AG04450 (cell line): Measurements from ENCODE around the gene MSH4. TPM values are rescaled to one million over a fixed set of nuclear protein-coding genes. Genes with fewer than 3 reads are reported as not detected.

Experiments
- CTCF ChIA-PET: fragments of 300-600, 350-600 bp; formaldehyde crosslinking; extraction: SDS; loops from one replicate; lab custom pipeline; 2022; ENCODE audit warnings: antibody characterized with exemption, inconsistent platforms; lab: Charles Lee
- POLR2A ChIA-PET: fragments of 350-600 bp; formaldehyde crosslinking; extraction: SDS; loops from one replicate; lab custom pipeline; 2021; ENCODE audit warnings: antibody characterized with exemption, inconsistent platforms; lab: Yijun Ruan, JAX
- DNase-seq: peaks from one replicate; pipeline ENCODE4 v3.0.0-alpha.2; 2011; ENCODE audit warnings: low read depth, low spot score
- H3K27ac ChIP-seq: one replicate; pipeline ENCODE4 v1.5.1; 2012; ENCODE audit warnings: low read depth, low read length, control low read depth
- H3K27me3 ChIP-seq: one replicate; pipeline ENCODE4 v1.6.0; 2012; ENCODE audit warnings: low read length; ENCODE audit not compliant: control insufficient read depth, insufficient read depth
- H3K4me3 ChIP-seq: 2 replicates; pipeline ENCODE4 v1.5.1; 2011; ENCODE audit warnings: mild to moderate bottlenecking, low read depth, low read length, control low read depth
- H3K9me3 ChIP-seq: 2 replicates; pipeline ENCODE4 v1.5.1; 2012; ENCODE audit warnings: low read length; ENCODE audit not compliant: control insufficient read depth, insufficient read depth
- CTCF ChIP-seq: IDR thresholded peaks from 2 replicates; pipeline ENCODE4 v1.5.1; 2011; ENCODE audit warnings: low read depth, low read length, control low read depth, inconsistent platforms
- polyA plus RNA-seq: library from polyadenylated mRNA; depleted of rRNA; stranded (reverse); fragments of >200 nt; gene quantifications from 2 replicates; pipeline ENCODE4 v1.2.3, GENCODE V29; 2011; rRNA removed
- small RNA-seq: library from RNA; depleted of rRNA; stranded (forward); fragments of <200 nt; gene quantifications from one replicate; pipeline ENCODE3, GENCODE V24; 2012; ENCODE audit warnings: low read depth; ENCODE audit not compliant: insufficient read length

Gene MSH4
- polyA plus RNA-seq, 1 experiment = 0.04 TPM

- Histone ChIP-seq H3K27ac (no peak overlapping the region), H3K4me3 (no peak overlapping the region), H3K9me3 (no peaks in the 10 kb centered on the region), H3K27me3 (peaks cover 3% of the 10 kb centered on the region)
- no peak for DNase-seq
- CTCF ChIA-PET = no interaction called here
- TF ChIP-seq CTCF = no peak
- POLR2A ChIA-PET = no interaction called here
These were observed 156.8 kb downstream of the MSH4 start for GRCh38 chr1:75953461-75953860.

- no peak for TF ChIP-seq CTCF
- no peaks in the 10 kb centered on the region for H3K9me3 ChIP-seq
- H3K4me3 ChIP-seq = no peak overlapping the region
- DNase-seq = no peak
- CTCF ChIA-PET = no interaction called here
- no peak overlapping the region for H3K27ac ChIP-seq
- H3K27me3 ChIP-seq = peaks cover 3% of the 10 kb centered on the region
- POLR2A ChIA-PET = no interaction called here
These were observed 157.9 kb downstream of the MSH4 start for GRCh38 chr1:75954586-75954985.

Small RNA genes within 50 kb of the gene (small RNA-seq; reads per million reads assigned to genes)
- gene SNORD45A (not detected), gene SNORD45B (not detected), gene SNORD45C (not detected)

Other genes with a start within 250 kb of the MSH4 start
- 0.09 and 0.19 TPM in 2 replicates for gene SLC44A5, start 185.8 kb upstream of the MSH4 start, polyA plus RNA-seq
- 27.8 and 43.2 TPM in 2 replicates for gene ACADM, start 72.2 kb upstream of the MSH4 start, polyA plus RNA-seq
- gene RABGGTB, start 10.6 kb upstream of the MSH4 start, polyA plus RNA-seq = 88.9 and 122 TPM in 2 replicates
- gene ASB17, start 135.5 kb downstream of the MSH4 start, polyA plus RNA-seq = not detected in 2 replicates